Suprapubic skin (tissue), 4 donors: ENCODE data around the gene DAGLB. TPM values are rescaled to one million over a fixed set of nuclear protein-coding genes. Genes with fewer than 3 reads are reported as not detected.
A peak's percentile ranks its signal among the peaks of the same experiment; 100 is the strongest.

Experiments used
- DNase-seq, 2 donors: peaks; one replicate each; pipeline ENCODE4 v3.0.0-alpha.2; 2019; ENCODE audit warnings: low spot score in 2 of 2
- H3K27ac ChIP-seq: fragments of 200-600 bp; sonication (generic); one replicate; pipeline ENCODE4 v1.5.1; 2019
- H3K27me3 ChIP-seq: fragments of 200-600 bp; sonication (generic); one replicate; pipeline ENCODE4 v1.5.1; 2019
- H3K36me3 ChIP-seq: fragments of 200-600 bp; sonication (generic); one replicate; pipeline ENCODE4 v1.5.1; 2019
- H3K4me1 ChIP-seq: fragments of 200-600 bp; sonication (generic); one replicate; pipeline ENCODE4 v1.5.1; 2019
- H3K4me3 ChIP-seq: fragments of 200-600 bp; sonication (generic); one replicate; pipeline ENCODE4 v1.5.1; 2019; ENCODE audit warnings: mild to moderate bottlenecking
- H3K9me3 ChIP-seq: fragments of 200-600 bp; sonication (generic); one replicate; pipeline ENCODE4 v1.5.1; 2019
- CTCF ChIP-seq, 2 donors: fragments of 200-600 bp in 1 of 2; fragments of 450-650 bp in 1 of 2; sonication (generic) in 1 of 2; IDR thresholded peaks; one replicate each; pipeline ENCODE4 v1.5.1; 2016 to 2019; ENCODE audit warnings: antibody characterized with exemption in 2 of 2, mild to moderate bottlenecking in 1 of 2, moderate library complexity in 1 of 2
- EP300 ChIP-seq: sonication (generic); formaldehyde crosslinking; IDR thresholded peaks from one replicate; pipeline ENCODE4 v1.6.1; 2017; ENCODE audit warnings: antibody characterized with exemption
- POLR2A ChIP-seq, 2 donors: fragments of 450-650 bp; IDR thresholded peaks; one replicate each; pipeline ENCODE4 v1.6.1; 2017; ENCODE audit warnings: antibody characterized with exemption in 2 of 2, mild to moderate bottlenecking in 2 of 2, moderate library complexity in 2 of 2
- POLR2AphosphoS5 ChIP-seq, 3 donors: sonication (generic); formaldehyde crosslinking; IDR thresholded peaks; one replicate each; pipeline ENCODE4 v1.6.1; 2017; ENCODE audit warnings: antibody characterized with exemption in 3 of 3
- WGBS: methylation state at CpG from one replicate; pipeline ENCODE4 v1.1.5; 2018; 5-methylcytosine and 5-hydroxymethylcytosine counted together
- total RNA-seq, 4 donors: library from RNA; depleted of rRNA; stranded (reverse); fragments of >200 nt; gene quantifications; one replicate each; pipeline ENCODE4 v1.1.0, GENCODE V29; 2016

DAGLB gene
- total RNA-seq, 4 donors from 2014 or later, result 19.0 to 61.2 (median 22.0) TPM

DNA sequence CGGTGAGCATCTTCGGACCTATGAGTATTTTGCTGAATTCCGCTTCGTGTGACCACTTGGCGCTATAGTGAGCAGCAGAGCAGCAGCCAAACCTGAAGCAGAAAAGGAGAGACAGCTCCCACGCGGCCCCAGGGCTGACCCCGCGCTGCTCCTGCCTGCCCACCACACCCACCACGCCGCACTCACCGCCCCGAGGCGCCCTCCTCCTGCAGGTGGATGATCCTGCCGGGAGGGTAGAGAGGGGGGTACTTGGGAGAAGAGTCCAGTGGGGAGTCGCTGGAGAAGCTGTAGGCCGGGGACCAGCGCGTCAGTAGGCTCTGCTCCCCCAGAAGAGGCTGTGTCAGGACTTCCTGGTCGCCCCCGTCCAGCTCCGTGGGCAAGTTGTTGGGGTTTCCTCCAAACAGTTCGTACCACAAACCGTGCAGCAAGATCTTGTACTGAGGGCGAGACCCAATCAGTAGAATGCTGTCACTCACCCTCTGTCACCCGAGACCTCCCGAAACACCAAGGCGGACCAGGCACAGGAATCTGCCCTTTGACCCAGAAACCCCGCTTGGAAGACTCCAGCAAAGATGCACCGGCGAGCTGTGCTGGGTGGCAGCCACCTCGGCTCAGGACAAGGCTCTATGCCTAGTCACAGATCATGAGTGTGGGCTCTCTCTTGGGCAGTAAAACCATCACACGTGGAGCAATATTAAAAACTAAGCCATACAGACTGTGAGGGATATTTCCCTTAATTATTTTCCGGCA lies 37.6 kb downstream of the DAGLB start:
- no peak overlapping the region for H3K4me3 ChIP-seq
- no peak overlapping the region for H3K27ac ChIP-seq
- H3K4me1 ChIP-seq, result peaks cover under 1% of the 10 kb centered on the region
- WGBS, result 88% methylated on average over 32 of the region's 34 CpGs
- no peaks in the 10 kb centered on the region for H3K27me3 ChIP-seq
- peaks cover 85% of the 10 kb centered on the region for H3K36me3 ChIP-seq
- no peaks in the 10 kb centered on the region for H3K9me3 ChIP-seq
- DNase-seq, result no peak
- TF ChIP-seq POLR2AphosphoS5 (IDR thresholded peaks at IDR 0.05), result no peak
- no peak for TF ChIP-seq POLR2A (IDR thresholded peaks at IDR 0.05)
- no peak for TF ChIP-seq EP300

- Histone ChIP-seq H3K9me3 (no peaks in the 10 kb centered on the region), H3K27me3 (no peaks in the 10 kb centered on the region)
- whole genome bisulfite sequencing, result 88% methylated on average over 14 of the region's 14 CpGs
Measured at GRCh38 chr7:6409091-6409490, 38.7 kb downstream of the DAGLB start.

DNA sequence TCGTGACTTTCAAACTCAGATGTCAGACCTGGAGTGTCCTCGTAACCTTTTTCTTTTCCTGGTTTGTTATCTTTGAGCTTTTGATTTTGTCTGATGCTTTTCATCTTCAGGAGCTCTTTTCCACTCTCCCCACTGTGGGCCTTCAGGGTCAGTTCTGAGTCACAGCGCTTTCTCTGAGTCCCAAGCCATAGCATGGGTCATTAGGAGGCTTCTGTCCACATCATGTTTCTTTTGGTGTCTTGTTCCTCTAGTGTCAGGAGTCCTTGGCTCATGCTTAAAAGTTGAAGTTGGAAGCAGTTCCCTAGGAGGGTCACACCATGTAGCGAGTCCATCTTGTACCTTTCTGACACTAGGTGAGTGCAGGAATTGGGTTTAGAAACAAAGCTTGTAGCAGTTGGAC lies 40.3 kb downstream of the DAGLB start:
- H3K4me1 ChIP-seq, result peaks cover 18% of the 10 kb centered on the region
- TF ChIP-seq CTCF (IDR thresholded peaks at IDR 0.05) (no peak), POLR2AphosphoS5 (IDR thresholded peaks at IDR 0.05) (no peak), EP300 (no peak), POLR2A (IDR thresholded peaks at IDR 0.05) (no peak)
- no peaks in the 10 kb centered on the region for H3K27me3 ChIP-seq
- DNase-seq, result no peak
- no peaks in the 10 kb centered on the region for H3K9me3 ChIP-seq
- H3K36me3 ChIP-seq, result peaks cover 85% of the 10 kb centered on the region
- WGBS, result 96% methylated on average over 4 of the region's 4 CpGs
- no peak overlapping the region for H3K4me3 ChIP-seq
- no peak overlapping the region for H3K27ac ChIP-seq

More at GRCh38 chr7:6409091-6409490, 38.7 kb downstream of the DAGLB start:
- Histone ChIP-seq H3K4me3 (no peak overlapping the region), H3K27ac (no peak overlapping the region), H3K36me3 (peaks cover 85% of the 10 kb centered on the region), H3K4me1 (peaks cover 10% of the 10 kb centered on the region)
- DNase-seq, result no peak
- no peak for TF ChIP-seq CTCF (IDR thresholded peaks at IDR 0.05)
- no peak for TF ChIP-seq POLR2A (IDR thresholded peaks at IDR 0.05)
- TF ChIP-seq EP300, result no peak
- no peak for TF ChIP-seq POLR2AphosphoS5 (IDR thresholded peaks at IDR 0.05)

GRCh38 chr7:6406121-6406520 lies 41.6 kb downstream of the DAGLB start:
- Histone ChIP-seq H3K4me3 (no peak overlapping the region), H3K27me3 (no peaks in the 10 kb centered on the region), H3K27ac (no peak overlapping the region), H3K9me3 (no peaks in the 10 kb centered on the region), H3K36me3 (peaks cover 85% of the 10 kb centered on the region), H3K4me1 (peaks cover 27% of the 10 kb centered on the region)
- TF ChIP-seq POLR2A (IDR thresholded peaks at IDR 0.05) (no peak), CTCF (IDR thresholded peaks at IDR 0.05) (no peak), POLR2AphosphoS5 (IDR thresholded peaks at IDR 0.05) (no peak), EP300 (no peak)
- DNase-seq, result no peak
- 92% methylated on average over 5 of the region's 5 CpGs for WGBS

DNA sequence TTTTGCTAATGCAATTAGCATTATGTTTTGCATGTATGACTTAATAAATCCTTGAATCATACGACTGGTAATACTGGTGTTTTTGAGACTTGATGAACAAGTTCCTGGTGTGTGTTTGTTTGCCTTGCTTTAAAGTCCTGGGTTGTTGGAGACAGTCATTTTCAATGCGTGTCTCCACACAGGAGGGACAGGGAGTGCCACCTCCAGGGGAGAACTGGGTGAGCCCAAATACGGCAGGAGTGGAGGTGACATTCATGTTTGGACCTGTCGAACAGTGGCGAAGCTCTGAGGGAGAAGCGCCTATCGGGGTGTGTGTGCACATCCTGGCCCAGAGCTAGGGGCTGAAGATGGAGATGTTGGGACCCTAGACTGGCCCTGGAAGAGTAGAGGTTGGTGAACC lies 43.8 kb downstream of the DAGLB start:
- H3K27me3 ChIP-seq, result no peaks in the 10 kb centered on the region
- H3K9me3 ChIP-seq, result no peaks in the 10 kb centered on the region
- peak; percentile 69 to 76 (median 75) for TF ChIP-seq POLR2AphosphoS5 (IDR thresholded peaks at IDR 0.05)
- TF ChIP-seq POLR2A (IDR thresholded peaks at IDR 0.05), result no peak
- TF ChIP-seq CTCF (IDR thresholded peaks at IDR 0.05), result no peak
- DNase-seq, result no peak
- H3K27ac ChIP-seq, result peak overlapping the region; percentile 80
- peaks cover 65% of the 10 kb centered on the region for H3K36me3 ChIP-seq
- WGBS, result 72% methylated on average over 7 of the region's 7 CpGs
- H3K4me1 ChIP-seq, result peaks cover 45% of the 10 kb centered on the region
- H3K4me3 ChIP-seq, result no peak overlapping the region
